ENCODE data around the gene DDX47.
A peak's percentile ranks its signal among the peaks of the same experiment; 100 is the strongest.
"Not testable (repeated sequence)": the region's sequence is repeated elsewhere in the genome, so short reads cannot be mapped to it uniquely, and the experiment has no call there.

Gene DDX47

GRCh38 chr12:12845794-12846243 lies 32.7 kb downstream of the DDX47 start:
- Histone ChIP-seq H3K4me3 (ENCODE audit: low read depth, low read length) (no peak overlapping the region), H3K36me3 (no peaks in the 10 kb centered on the region), H3K27me3 (no peaks in the 10 kb centered on the region), H3K9me3 (no peaks in the 10 kb centered on the region), H3K4me1 (no peaks in the 10 kb centered on the region)
- no peak for DNase-seq
- TF ChIP-seq CTCF (IDR thresholded peaks at IDR 0.05; ENCODE audit: low read depth, low read length) = no peak

GRCh38 chr12:12846780-12847179 lies 33.6 kb downstream of the DDX47 start:
- H3K9me3 ChIP-seq; H3K4me3 ChIP-seq (ENCODE audit: low read depth, low read length); H3K27me3 ChIP-seq; DNase-seq; H3K36me3 ChIP-seq; H3K4me1 ChIP-seq: not testable (repeated sequence)

GRCh38 chr12:12853435-12853834 lies 40.3 kb downstream of the DDX47 start:
- TF ChIP-seq CTCF (IDR thresholded peaks at IDR 0.05; ENCODE audit: low read depth, low read length) = no peak
- no peak overlapping the region for H3K4me3 ChIP-seq (ENCODE audit: low read depth, low read length)
- H3K4me1 ChIP-seq = no peaks in the 10 kb centered on the region
- DNase-seq = no peak
- no peaks in the 10 kb centered on the region for H3K36me3 ChIP-seq
- no peaks in the 10 kb centered on the region for H3K27me3 ChIP-seq
- no peaks in the 10 kb centered on the region for H3K9me3 ChIP-seq

GRCh38 chr12:12859690-12860089 lies 46.5 kb downstream of the DDX47 start:
- no peak for TF ChIP-seq CTCF (IDR thresholded peaks at IDR 0.05; ENCODE audit: low read depth, low read length)
- H3K9me3 ChIP-seq = no peaks in the 10 kb centered on the region
- H3K36me3 ChIP-seq = no peaks in the 10 kb centered on the region
- no peaks in the 10 kb centered on the region for H3K4me1 ChIP-seq
- no peak overlapping the region for H3K4me3 ChIP-seq (ENCODE audit: low read depth, low read length)
- peak; percentile 14 for DNase-seq
- no peaks in the 10 kb centered on the region for H3K27me3 ChIP-seq

- no peak for DNase-seq
- Histone ChIP-seq H3K4me1 (no peaks in the 10 kb centered on the region), H3K9me3 (no peaks in the 10 kb centered on the region), H3K4me3 (ENCODE audit: low read depth, low read length) (no peak overlapping the region), H3K27me3 (no peaks in the 10 kb centered on the region), H3K36me3 (no peaks in the 10 kb centered on the region)
- TF ChIP-seq CTCF (IDR thresholded peaks at IDR 0.05; ENCODE audit: low read depth, low read length) = no peak
Measured at GRCh38 chr12:12864243-12864642, 51.1 kb downstream of the DDX47 start.

GRCh38 chr12:12868477-12869235 lies 55.5 kb downstream of the DDX47 start:
- no peaks in the 10 kb centered on the region for H3K4me1 ChIP-seq
- H3K9me3 ChIP-seq = no peaks in the 10 kb centered on the region
- DNase-seq = no peak
- H3K27me3 ChIP-seq = 0 out of 2 replicates have a peak, but pooled peaks cover 3% of the 10 kb centered on the region
- no peak for TF ChIP-seq CTCF (IDR thresholded peaks at IDR 0.05; ENCODE audit: low read depth, low read length)
- no peak overlapping the region for H3K4me3 ChIP-seq (ENCODE audit: low read depth, low read length)
- no peaks in the 10 kb centered on the region for H3K36me3 ChIP-seq
